Central memory CD8-positive, alpha-beta T cell (primary cell): Measurements from ENCODE around the gene PPP2R3B.
"Not testable (repeated sequence)": the region's sequence is repeated elsewhere in the genome, so short reads cannot be mapped to it uniquely, and the experiment has no call there.

Experiments used
- ATAC-seq: fragments of 150-1000 bp; cut with Tn5 transposase; replicated peaks from 2 replicates; pipeline ENCODE4 v1.10.0; 2022; ENCODE audit warnings: mild to moderate bottlenecking, moderate FRiP score, moderate number of reproducible peaks; ENCODE audit not compliant: poor library complexity, severe bottlenecking; ENCODE audit errors: extremely low read depth
- DNase-seq, 2 donors: peaks; one replicate each; pipeline ENCODE4 v3.0.0; 2021; ENCODE audit warnings: low spot score in 2 of 2
- H3K27ac Mint-ChIP-seq: one replicate; pipeline ENCODE4 v1.8.0; 2022; ENCODE audit warnings: low read depth, mild to moderate bottlenecking, moderate library complexity, mixed read lengths
- H3K27me3 Mint-ChIP-seq: one replicate; pipeline ENCODE4 v1.8.0; 2022; ENCODE audit warnings: mixed read lengths
- H3K36me3 Mint-ChIP-seq: one replicate; pipeline ENCODE4 v1.8.0; 2022; ENCODE audit warnings: mild to moderate bottlenecking, moderate library complexity, mixed read lengths; ENCODE audit not compliant: insufficient read depth
- H3K4me1 Mint-ChIP-seq: one replicate; pipeline ENCODE4 v1.8.0; 2022; ENCODE audit warnings: mixed read lengths
- H3K4me3 Mint-ChIP-seq: one replicate; pipeline ENCODE4 v1.8.0; 2022; ENCODE audit warnings: mild to moderate bottlenecking, moderate library complexity, mixed read lengths
- H3K9me3 Mint-ChIP-seq: one replicate; pipeline ENCODE4 v1.8.0; 2022; ENCODE audit warnings: mixed read lengths

PPP2R3B gene

DNA sequence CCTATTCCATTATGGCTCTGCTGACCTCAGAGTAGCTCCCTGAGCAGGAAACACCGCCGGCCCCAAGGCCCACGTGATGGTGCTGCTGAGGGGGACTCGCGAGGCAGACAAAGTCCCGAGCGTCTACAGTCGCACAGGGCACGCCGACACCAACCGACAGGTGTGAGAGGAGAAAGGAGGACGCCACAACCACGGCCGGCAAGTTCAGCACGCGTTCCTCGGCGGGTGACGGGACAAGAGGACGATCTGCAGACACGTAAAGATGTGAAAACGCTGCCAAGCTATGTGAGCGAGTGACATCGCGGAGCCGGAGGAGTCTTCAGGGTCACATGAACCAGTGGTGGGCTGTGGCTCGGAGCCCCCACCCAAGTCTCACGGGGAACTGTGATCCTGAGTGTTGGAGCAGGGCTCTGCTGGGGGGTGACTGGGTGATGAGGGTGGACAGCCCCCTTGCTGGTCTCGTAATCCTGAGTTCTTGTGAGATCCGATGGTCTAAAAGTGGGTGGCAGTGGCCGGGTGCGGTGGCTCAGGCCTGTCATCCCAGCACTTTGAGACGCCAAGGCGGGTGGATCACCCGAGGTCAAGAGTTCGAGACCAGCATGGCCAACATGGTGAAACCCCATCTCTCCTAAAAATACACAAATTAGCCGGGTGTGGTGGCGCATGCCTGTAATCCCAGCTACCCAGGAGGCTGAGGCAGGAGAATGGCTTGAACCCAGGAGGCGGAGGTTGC is 34.0 kb downstream of the PPP2R3B start:
- ATAC-seq (no peak), DNase-seq (no peak)
- Mint-ChIP-seq H3K27ac (peak overlapping the region; percentile 38), H3K4me3 (no peak overlapping the region), H3K9me3 (no peaks in the 10 kb centered on the region), H3K36me3 (peaks cover 11% of the 10 kb centered on the region), H3K27me3 (no peaks in the 10 kb centered on the region), H3K4me1 (peaks cover 21% of the 10 kb centered on the region)

DNA sequence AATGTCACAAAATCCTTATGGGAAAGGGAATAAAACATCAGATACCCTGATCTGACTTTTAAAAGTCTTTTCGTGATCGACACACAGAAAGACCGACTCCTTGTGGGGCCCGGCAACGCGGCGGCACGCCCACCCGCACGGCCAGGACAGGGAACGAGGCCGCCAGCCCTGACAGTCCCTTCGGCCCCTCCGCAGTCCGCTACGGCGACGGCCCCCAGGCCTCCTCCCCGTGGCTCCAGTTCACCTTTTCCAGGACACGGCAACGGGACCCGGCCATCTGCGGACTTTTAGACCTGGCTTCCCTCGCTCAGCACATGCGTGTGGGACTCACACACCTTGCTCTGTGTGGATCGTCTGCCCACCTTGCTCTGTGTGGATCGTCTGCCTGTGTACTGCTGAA is 34.5 kb downstream of the PPP2R3B start:
- peaks cover 15% of the 10 kb centered on the region for H3K4me1 Mint-ChIP-seq
- no peak for ATAC-seq
- no peaks in the 10 kb centered on the region for H3K9me3 Mint-ChIP-seq
- H3K27ac Mint-ChIP-seq = no peak overlapping the region
- H3K36me3 Mint-ChIP-seq = peaks cover 8% of the 10 kb centered on the region
- H3K4me3 Mint-ChIP-seq = no peak overlapping the region
- DNase-seq = no peak
- H3K27me3 Mint-ChIP-seq = no peaks in the 10 kb centered on the region

DNA sequence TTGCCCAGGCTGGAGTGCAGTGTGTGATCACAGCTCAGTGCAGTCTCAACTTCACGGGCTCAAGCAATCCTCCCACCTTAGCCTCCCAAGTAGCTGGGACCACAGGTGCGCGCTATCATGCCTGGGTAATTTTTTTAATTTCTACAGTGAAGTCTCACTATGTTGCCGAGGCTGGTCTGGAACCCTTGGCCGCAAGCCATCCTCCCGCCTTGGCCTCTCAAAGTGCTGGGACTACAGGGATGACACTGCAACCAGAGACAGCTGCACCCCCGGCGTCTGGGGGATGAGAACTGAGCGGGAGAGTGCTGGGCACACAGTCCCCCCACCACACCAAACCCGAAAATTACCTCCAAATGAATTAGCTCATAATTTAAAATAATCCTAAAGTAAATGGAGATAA is 35.0 kb downstream of the PPP2R3B start:
- Mint-ChIP-seq H3K36me3 (peaks cover 7% of the 10 kb centered on the region), H3K9me3 (no peaks in the 10 kb centered on the region), H3K27ac (no peak overlapping the region), H3K27me3 (no peaks in the 10 kb centered on the region), H3K4me3 (no peak overlapping the region), H3K4me1 (peaks cover 11% of the 10 kb centered on the region)
- DNase-seq (no peak), ATAC-seq (no peak)

GRCh38 chrX:351324-351641 is 35.4 kb downstream of the PPP2R3B start:
- H3K27ac Mint-ChIP-seq, H3K4me3 Mint-ChIP-seq, H3K27me3 Mint-ChIP-seq, DNase-seq, H3K36me3 Mint-ChIP-seq, ATAC-seq, H3K4me1 Mint-ChIP-seq, H3K9me3 Mint-ChIP-seq: not testable (repeated sequence)

DNA sequence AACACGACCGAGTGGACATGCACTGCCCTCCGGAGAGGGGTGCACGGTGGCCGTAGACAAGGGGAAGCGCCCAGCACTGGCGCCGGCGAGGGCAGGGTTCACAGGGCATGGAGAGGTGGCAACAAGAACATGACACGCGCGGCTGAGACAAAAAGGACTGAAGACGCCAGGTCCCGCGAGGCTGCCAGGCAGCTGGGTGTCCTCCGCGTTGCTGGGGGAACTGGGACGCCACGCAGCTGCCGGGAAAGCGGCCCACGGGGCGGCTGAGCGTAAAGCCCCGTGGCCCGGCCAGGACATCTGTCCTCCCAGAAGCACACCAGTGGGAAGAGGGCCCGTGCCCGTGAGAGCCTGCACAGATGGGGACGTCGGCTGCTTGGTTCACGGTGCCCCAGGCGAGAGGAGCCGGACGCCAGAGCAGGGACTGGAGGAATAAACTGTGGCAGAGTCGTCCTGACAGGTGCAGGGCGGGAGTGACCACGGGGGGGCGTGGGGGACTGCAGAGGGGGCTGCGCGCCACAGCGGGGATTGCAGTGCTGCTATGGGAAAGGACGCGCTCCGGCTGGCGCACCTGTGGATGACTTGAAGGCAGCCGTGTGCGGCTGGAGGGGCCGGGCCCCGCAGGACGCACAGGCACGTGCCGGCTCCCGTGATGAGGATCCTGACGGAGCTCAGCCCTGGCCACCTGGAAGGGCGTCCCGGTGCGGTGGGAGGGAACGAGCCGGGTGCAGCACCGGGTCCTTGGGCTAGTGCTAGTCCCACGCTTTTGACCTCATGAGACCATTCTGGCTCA is 36.0 kb downstream of the PPP2R3B start:
- no peaks in the 10 kb centered on the region for H3K27me3 Mint-ChIP-seq
- H3K9me3 Mint-ChIP-seq = no peaks in the 10 kb centered on the region
- H3K4me1 Mint-ChIP-seq = peaks cover 5% of the 10 kb centered on the region
- no peak overlapping the region for H3K4me3 Mint-ChIP-seq
- DNase-seq (no peak), ATAC-seq (no peak)
- H3K27ac Mint-ChIP-seq = no peak overlapping the region
- H3K36me3 Mint-ChIP-seq = peaks cover 6% of the 10 kb centered on the region

- no peaks in the 10 kb centered on the region for H3K27me3 Mint-ChIP-seq
- no peak overlapping the region for H3K4me3 Mint-ChIP-seq
- peaks cover 5% of the 10 kb centered on the region for H3K4me1 Mint-ChIP-seq
- H3K9me3 Mint-ChIP-seq = no peaks in the 10 kb centered on the region
- no peak for DNase-seq
- H3K36me3 Mint-ChIP-seq = peaks cover 6% of the 10 kb centered on the region
- H3K27ac Mint-ChIP-seq = no peak overlapping the region
- ATAC-seq = no peak
Measured at GRCh38 chrX:350148-350533, 36.6 kb downstream of the PPP2R3B start.

GRCh38 chrX:349702-350101 is 37.0 kb downstream of the PPP2R3B start:
- Mint-ChIP-seq H3K4me1 (peaks cover 5% of the 10 kb centered on the region), H3K27me3 (no peaks in the 10 kb centered on the region), H3K27ac (no peak overlapping the region), H3K9me3 (no peaks in the 10 kb centered on the region), H3K4me3 (no peak overlapping the region), H3K36me3 (peaks cover 6% of the 10 kb centered on the region)
- no peak for ATAC-seq
- DNase-seq = no peak

GRCh38 chrX:349196-349595 is 37.5 kb downstream of the PPP2R3B start:
- no peak for DNase-seq
- Mint-ChIP-seq H3K4me1 (peaks cover 5% of the 10 kb centered on the region), H3K36me3 (peaks cover 3% of the 10 kb centered on the region), H3K9me3 (no peaks in the 10 kb centered on the region), H3K4me3 (no peak overlapping the region), H3K27me3 (no peaks in the 10 kb centered on the region), H3K27ac (no peak overlapping the region)
- no peak for ATAC-seq

DNA sequence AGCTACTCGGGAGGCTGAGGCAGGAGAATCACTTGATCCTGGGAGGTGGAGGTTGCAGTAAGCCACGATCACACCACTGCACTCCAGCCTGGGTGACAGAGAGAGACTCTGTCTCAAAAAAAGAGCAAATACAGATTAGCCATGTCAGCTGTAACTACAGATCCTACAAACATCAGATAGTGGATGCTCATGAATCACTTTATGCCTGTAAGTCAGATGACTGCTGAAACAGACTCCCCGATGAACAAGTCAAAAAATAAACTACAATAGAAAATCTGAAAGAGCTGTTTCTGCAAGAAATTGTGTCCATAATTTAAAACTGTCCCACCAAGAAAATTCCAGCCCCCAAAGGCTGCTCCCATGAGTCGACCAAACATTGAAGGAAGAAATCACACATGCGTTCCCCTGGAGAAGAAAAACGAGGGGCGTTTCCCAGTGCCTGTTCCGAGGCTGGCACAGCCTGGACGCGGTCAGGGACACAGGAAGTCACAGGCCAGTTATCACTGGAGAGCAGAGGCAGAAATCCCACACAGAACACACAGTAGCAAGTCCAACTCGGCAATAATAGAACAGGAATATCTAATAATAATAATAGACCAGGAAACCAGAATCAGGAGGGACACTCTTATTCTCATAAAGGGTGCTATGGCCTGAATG is 38.1 kb downstream of the PPP2R3B start:
- ATAC-seq (no peak), DNase-seq (no peak)
- H3K9me3 Mint-ChIP-seq = no peaks in the 10 kb centered on the region
- no peak overlapping the region for H3K4me3 Mint-ChIP-seq
- H3K4me1 Mint-ChIP-seq = peaks cover 5% of the 10 kb centered on the region
- H3K36me3 Mint-ChIP-seq = peaks cover 2% of the 10 kb centered on the region
- no peak overlapping the region for H3K27ac Mint-ChIP-seq
- H3K27me3 Mint-ChIP-seq = no peaks in the 10 kb centered on the region

GRCh38 chrX:347351-348117 is 39.2 kb downstream of the PPP2R3B start:
- Mint-ChIP-seq H3K4me3 (no peak overlapping the region), H3K27me3 (no peaks in the 10 kb centered on the region), H3K36me3 (peaks cover 2% of the 10 kb centered on the region), H3K4me1 (peaks cover 3% of the 10 kb centered on the region), H3K9me3 (no peaks in the 10 kb centered on the region), H3K27ac (no peak overlapping the region)
- ATAC-seq (no peak), DNase-seq (no peak)

- no peak for DNase-seq
- no peaks in the 10 kb centered on the region for H3K4me1 Mint-ChIP-seq
- H3K9me3 Mint-ChIP-seq = no peaks in the 10 kb centered on the region
- no peaks in the 10 kb centered on the region for H3K27me3 Mint-ChIP-seq
- ATAC-seq = no peak
- H3K4me3 Mint-ChIP-seq = no peak overlapping the region
- H3K27ac Mint-ChIP-seq = no peak overlapping the region
- H3K36me3 Mint-ChIP-seq = peaks cover 2% of the 10 kb centered on the region
Measured at GRCh38 chrX:346034-346813, 40.5 kb downstream of the PPP2R3B start.
